NCI-H226 (cell line): ENCODE measurements around the gene SLC17A3.

ENCODE experiments used
- DNase-seq: peaks from one replicate; pipeline ENCODE4 v3.0.0-alpha.2; 2015

SLC17A3 gene

DNA sequence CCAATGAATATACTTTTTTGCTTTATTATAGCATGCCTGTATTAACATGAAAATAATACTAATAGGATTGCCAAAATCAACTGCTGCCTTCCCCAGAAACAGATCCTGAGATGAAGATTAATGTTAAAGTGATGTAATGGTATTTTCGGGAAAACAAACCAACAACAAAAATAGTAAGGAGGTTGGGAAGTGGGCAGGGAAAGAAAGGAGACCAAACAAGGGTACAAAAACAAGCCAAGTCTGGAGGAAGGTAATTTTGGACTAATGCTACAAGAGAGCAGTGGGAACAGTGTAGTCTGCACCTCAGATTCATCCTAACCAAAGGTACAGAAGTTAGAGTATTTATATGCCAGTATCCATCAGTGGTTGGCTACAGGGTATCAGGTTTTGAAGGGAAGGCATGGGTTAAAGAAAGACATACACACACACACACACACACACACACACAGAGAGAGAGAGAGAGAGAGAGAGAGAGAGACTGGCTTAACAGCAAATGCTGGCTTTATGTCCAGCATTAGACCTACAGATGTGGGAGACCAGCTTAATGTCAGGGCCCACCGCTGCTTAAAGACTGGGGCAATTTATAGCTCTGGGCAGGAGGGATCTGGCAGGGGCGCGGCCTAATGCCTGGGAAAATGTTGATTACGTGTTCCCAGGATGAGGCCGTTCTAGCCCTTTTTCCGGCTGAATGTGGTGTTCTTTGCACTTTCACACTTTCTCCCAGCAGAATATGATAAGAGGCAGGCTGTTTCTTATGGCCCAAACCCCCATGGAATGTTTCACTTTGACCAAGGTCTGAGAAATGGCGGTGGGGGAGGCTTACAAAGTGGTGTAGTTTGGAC lies 38.4 kb downstream of the SLC17A3 start:
- DNase-seq, result no peak

DNA sequence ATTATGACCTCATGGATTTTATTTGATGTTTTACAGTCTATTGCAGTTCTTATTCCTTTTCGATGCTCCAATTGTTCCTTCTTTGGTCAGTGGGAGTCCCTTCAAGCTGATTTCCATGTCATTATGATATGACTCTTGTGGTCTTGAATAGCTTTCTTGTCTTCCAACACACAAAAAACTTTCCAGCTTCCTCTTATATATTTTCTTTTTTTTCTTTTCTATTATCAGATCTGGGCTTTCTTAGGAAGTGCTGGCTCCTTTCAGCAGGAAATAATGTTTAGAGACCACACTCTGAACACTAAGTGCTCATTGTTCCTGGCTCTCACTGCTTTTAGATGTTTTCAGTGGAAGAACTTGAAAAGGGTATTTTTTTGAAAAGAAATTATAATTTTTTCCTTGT lies 39.1 kb downstream of the SLC17A3 start:
- no peak for DNase-seq

DNA sequence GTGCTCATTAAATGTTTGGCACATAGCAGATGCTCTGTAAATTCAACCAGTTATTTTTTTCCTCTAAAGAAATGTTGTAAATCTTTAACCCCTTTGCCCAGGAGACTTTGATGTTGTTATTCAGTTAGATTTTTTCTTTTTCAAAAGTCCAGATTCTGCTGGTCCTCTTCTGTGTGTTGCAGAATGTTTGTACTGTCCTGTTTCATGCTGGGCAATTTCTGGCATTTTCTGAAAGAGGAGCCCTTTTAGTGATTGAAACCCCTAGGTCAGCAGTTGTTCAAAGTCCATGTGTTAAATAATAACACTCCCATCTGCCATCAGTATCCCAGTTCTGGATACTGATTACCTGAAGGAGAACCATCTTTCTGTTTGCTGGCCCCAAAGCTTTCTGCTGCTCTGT lies 40.9 kb downstream of the SLC17A3 start:
- no peak for DNase-seq

DNA sequence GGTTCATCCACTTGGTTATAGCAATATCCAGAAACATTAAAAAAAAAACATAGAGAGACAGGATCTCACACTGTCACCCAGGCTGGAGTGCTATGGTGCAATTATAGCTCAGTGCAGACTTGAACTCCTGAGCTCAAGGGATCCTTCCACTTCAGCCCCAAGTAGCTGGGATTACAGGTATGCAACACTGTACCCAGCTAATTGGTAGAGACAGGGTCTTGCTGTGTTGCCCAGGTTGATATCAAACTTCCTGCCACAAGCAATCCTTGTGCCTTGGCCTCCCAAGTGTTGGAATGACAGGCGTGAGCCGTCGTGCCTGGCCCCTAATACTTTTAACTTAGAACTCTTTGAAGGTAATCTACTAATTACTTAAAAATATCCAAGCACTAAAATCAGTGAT lies 41.4 kb downstream of the SLC17A3 start:
- no peak for DNase-seq

DNA sequence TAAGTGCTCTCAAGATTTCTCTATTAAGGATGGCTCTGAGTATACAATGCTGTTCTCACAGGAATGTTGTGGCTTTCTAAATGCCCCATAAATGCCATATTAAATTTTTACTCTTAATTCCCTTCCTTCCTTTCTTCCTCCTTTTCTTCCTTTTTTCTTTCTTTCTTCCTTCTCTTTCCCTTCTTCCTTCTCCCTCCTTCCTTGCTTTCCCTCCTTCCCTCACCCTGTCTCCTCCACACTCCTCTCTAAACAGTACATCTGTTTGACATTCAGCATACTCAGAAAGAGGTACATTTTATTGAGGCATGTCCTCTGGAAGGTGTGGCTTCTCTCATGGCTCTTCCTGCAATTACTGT lies 41.8 kb downstream of the SLC17A3 start:
- DNase-seq, result no peak

DNA sequence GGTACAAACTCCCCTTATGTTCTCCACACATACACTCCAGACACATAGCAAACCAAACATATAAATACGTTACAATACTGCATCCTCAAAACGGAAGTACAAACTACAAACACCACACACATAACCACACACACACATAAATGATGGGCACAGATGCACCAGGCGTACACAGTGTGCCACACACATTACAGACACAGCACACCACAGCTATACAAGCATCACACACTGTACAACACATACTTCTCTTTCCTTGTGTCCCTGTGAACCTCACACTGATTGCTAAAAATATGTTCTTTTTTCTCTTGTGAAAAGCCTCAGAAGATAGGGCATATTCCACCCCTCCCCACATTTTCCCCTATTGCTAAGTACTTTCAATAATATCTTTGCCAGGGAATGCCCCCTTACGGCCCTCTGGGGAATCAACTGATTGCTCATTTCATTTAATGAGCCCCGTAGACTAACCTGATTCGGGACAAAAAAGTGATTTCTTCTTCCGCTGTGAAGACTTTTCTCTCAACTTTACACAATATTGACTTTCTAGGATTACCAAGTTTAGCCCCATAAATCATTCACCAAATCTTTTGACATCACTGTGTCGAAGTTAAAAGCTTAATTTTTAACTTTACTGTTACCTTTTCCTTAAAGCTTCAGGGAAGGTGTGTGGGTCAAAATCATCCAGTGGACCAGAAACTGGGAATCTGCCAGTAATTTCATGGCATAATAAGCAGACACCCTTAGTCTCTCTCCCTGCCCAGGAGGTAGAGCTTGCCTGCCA lies 42.3 kb downstream of the SLC17A3 start, which contains the start of gene SLC17A1:
SLC17A1 (minus strand) TSS at position 521 of the 775 bp plus-strand sequence. CDS start 1,495 bp downstream, outside the sequence.
- DNase-seq, result no peak

DNA sequence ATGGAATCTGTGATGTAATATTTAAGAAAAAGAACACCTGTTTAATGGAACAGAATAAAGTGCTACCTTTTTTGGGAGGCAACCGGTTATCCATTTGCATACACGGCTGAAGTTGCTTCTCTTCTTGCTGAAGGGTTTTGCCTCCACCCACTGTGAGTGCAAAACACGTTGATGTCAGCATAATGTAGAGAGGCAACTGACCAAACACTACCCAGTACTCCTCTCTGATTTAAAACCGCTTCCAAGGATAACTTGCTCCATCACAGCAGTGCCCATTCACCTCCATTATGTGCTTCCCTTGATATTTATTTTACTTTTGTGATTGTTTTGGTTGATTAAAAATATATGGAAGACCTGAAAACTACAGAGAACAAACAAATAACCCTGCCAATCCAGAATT lies 43.6 kb downstream of the SLC17A3 start:
- no peak for DNase-seq

DNA sequence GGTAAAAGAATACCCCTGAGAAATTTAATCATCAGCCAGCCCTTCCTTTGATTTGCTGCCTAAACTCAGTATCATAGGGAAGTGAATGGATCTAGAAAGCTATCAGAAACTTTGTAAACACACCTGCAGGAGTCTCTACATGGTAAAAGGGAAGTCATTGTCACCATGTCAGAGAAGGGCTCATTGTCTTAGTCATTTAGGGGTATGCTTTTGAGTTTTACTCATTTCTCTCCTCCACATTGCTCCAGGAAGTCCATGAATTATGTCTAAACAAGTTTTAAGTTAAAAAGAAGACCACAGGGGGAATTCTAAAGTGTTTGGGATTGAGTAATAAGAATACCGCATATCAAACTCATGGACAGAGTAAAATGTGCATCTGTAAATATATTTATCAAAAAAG lies 44.7 kb downstream of the SLC17A3 start:
- no peak for DNase-seq

GRCh38 chr6:25821341-25821740 lies 52.7 kb downstream of the SLC17A3 start:
- no peak for DNase-seq

GRCh38 chr6:25816252-25816651 lies 57.8 kb downstream of the SLC17A3 start:
- no peak for DNase-seq

GRCh38 chr6:25815194-25815593 lies 58.8 kb downstream of the SLC17A3 start:
- DNase-seq, result no peak

- no peak for DNase-seq
Measured at GRCh38 chr6:25804804-25805203, 69.2 kb downstream of the SLC17A3 start.

- no peak for DNase-seq
Measured at GRCh38 chr6:25801436-25801835, 72.6 kb downstream of the SLC17A3 start.
